ENCODE measurements around the gene KLHL29.

- TF ChIP-seq MYPOP (CRISPR knock-in tag; IDR thresholded peaks at IDR 0.05): no peak
- no peak for TF ChIP-seq CTCF (CRISPR knock-in tag; IDR thresholded peaks at IDR 0.05)
- no peak for TF ChIP-seq ZBTB49 (CRISPR knock-in tag; IDR thresholded peaks at IDR 0.05; ENCODE audit: borderline replicate concordance)
- TF ChIP-seq KDM3A (CRISPR knock-in tag; IDR thresholded peaks at IDR 0.05; ENCODE audit: low read depth): no peak
- no peak for TF ChIP-seq HDAC2 (CRISPR knock-in tag; IDR thresholded peaks at IDR 0.05)
- TF ChIP-seq MAX (IDR thresholded peaks at IDR 0.05): no peak
- no peak for TF ChIP-seq DDIT3 (CRISPR knock-in tag; IDR thresholded peaks at IDR 0.05)
- TF ChIP-seq ATF3 (CRISPR knock-in tag; IDR thresholded peaks at IDR 0.05): no peak
- no peak for TF ChIP-seq SUZ12 (IDR thresholded peaks at IDR 0.05; ENCODE audit: low read depth, low read length)
- TF ChIP-seq ARNT (IDR thresholded peaks at IDR 0.05): no peak
- TF ChIP-seq CENPT (CRISPR knock-in tag; IDR thresholded peaks at IDR 0.05; ENCODE audit: low read depth): no peak
- TF ChIP-seq SMYD3 (CRISPR knock-in tag; IDR thresholded peaks at IDR 0.05): no peak
These were observed 72.1 kb downstream of the KLHL29 start for GRCh38 chr2:23456881-23457760.

Data from HepG2 (cell line).